Heart right ventricle (tissue), 16 donors: ENCODE measurements around the gene CES3. TPM values are rescaled to one million over a fixed set of nuclear protein-coding genes. Genes with fewer than 3 reads are reported as not detected.

Source experiments
- ATAC-seq, 8 donors: fragments of 200-7000 bp; cut with Tn5 transposase; one replicate each; pipeline ENCODE4 v1.9.1; 2020; ENCODE audit warnings: mild to moderate bottlenecking in 8 of 8, moderate library complexity in 8 of 8, moderate number of reproducible peaks in 1 of 8
- DNase-seq, 2 donors: peaks; one replicate each; pipeline ENCODE4 v3.0.0-alpha.2; 2020
- H3K27ac ChIP-seq, 10 donors: fragments of 200-600 bp; sonication (generic) in 2 of 10; one replicate each; pipeline versions ENCODE4 v1.5.0 to v1.8.0; 2020 to 2022; ENCODE audit warnings: mild to moderate bottlenecking in 3 of 10
- H3K27me3 ChIP-seq, 7 donors: fragments of 200-600 bp; one replicate each; pipeline ENCODE4 v1.8.0; 2021 to 2022; ENCODE audit warnings: mild to moderate bottlenecking in 2 of 7
- H3K36me3 ChIP-seq, 9 donors: fragments of 200-600 bp; sonication (generic) in 1 of 9; one replicate each; pipeline versions ENCODE4 v1.5.0 to v1.8.0; 2020 to 2022; ENCODE audit warnings: mild to moderate bottlenecking in 2 of 9
- H3K4me1 ChIP-seq, 9 donors: fragments of 200-600 bp; sonication (generic) in 1 of 9; one replicate each; pipeline versions ENCODE4 v1.5.0 to v1.8.0; 2020 to 2022; ENCODE audit warnings: mild to moderate bottlenecking in 4 of 9
- H3K4me3 ChIP-seq, 10 donors: fragments of 200-600 bp; sonication (generic) in 2 of 10; one replicate each; pipeline versions ENCODE4 v1.5.0 to v1.8.0; 2020 to 2022; ENCODE audit warnings: mild to moderate bottlenecking in 7 of 10, moderate library complexity in 2 of 10
- H3K9me3 ChIP-seq, 11 donors: fragments of 200-600 bp in 10 of 11; sonication (generic) in 2 of 11; one replicate each; pipeline versions ENCODE4 v1.5.0 to v1.8.0; 2013 to 2022; ENCODE audit warnings: mild to moderate bottlenecking in 2 of 11, control low read depth in 1 of 11, moderate library complexity in 1 of 11
- WGBS, 2 donors: extraction: QIAGEN DNeasy Blood & Tissue Kit; methylation state at CpG; one replicate each; pipeline ENCODE4 v1.1.7; 2013; ENCODE audit warnings: inconsistent platforms in 1 of 2; 5-methylcytosine and 5-hydroxymethylcytosine counted together
- intact Hi-C, 10 donors: fragments of 100-400 bp; cut with DNase I; formaldehyde crosslinking; loops; one replicate each; pipeline versions ENCODE4 v1.11.1 to v1.14.2; 2022
- polyA plus RNA-seq, 2 donors: library from polyadenylated mRNA; stranded (reverse); fragments of 200-250 nt; gene quantifications; one replicate each; pipeline ENCODE4 v1.2.3, GENCODE V29; 2013
- total RNA-seq, 10 donors: library from RNA; stranded (reverse); fragmentation: NEBNext Ultra II Directional in 3 of 10; extraction: Animal tissue kit (Norgen Biotek cat#: 25700) in 3 of 10; gene quantifications; one replicate each; pipeline versions ENCODE4 v1.2.1 to v1.2.4, GENCODE V29; 2021 to 2023
- TF ChIP-seq, protein P1 (sequence below), 9 donors: fragments of 200-600 bp; sonication (generic) in 2 of 9; IDR thresholded peaks; one replicate each; pipeline versions ENCODE4 v1.5.0 to v1.8.0; 2021 to 2022; ENCODE audit warnings: antibody characterized with exemption in 9 of 9, mild to moderate bottlenecking in 5 of 9, moderate library complexity in 1 of 9
- donor health status: Arrhythmogenic right ventricular cardiomyopathy.
- donor health status: ischemic (EF 13 %, LVEDD 7.1; RV severe dilation, severe dysfunction).
- donor health status: healthy with polysubstance abuse.
- donor health status: DM: no; HTN: yes; CAD: no.
- donor health status: DM: no; HTN: no; CAD: no.
- donor health status: ischemic (EF 25% LVEDD 6.9; RV normal size, moderate dysfunction).
- donor health status: ischemic (EF 25% LVEDD 5.7; RV mildly dilated, moderate dysfunction).
- donor health status: healthy.
- donor health status: DM: yes; HTN: yes; CAD: no.
- donor health status: Ischemic cardiomyopathy.
- donor health status: ischemic (EF 35%, LVEDD 5.7; RV mildly dilated, moderate dysfunction).
- donor health status: nonischemic (EF 11% LVEDD 7.7; RV severe dilation, severe dysfunction).
- donor health status: DM: yes; HTN: yes; CAD: no.
- donor health status: PGD.
- donor health status: ischemic (EF 29% LVEDD 5.4; RV normal size, mild dysfunction).
- donor health status: nonischemic (EF 23%, LVEDD 6.1; RV moderate dilation, normal function).

CES3 gene
- total and polyA plus RNA-seq, 12 donors: 0.07 to 2.8 (median 1.1) TPM

DNA sequence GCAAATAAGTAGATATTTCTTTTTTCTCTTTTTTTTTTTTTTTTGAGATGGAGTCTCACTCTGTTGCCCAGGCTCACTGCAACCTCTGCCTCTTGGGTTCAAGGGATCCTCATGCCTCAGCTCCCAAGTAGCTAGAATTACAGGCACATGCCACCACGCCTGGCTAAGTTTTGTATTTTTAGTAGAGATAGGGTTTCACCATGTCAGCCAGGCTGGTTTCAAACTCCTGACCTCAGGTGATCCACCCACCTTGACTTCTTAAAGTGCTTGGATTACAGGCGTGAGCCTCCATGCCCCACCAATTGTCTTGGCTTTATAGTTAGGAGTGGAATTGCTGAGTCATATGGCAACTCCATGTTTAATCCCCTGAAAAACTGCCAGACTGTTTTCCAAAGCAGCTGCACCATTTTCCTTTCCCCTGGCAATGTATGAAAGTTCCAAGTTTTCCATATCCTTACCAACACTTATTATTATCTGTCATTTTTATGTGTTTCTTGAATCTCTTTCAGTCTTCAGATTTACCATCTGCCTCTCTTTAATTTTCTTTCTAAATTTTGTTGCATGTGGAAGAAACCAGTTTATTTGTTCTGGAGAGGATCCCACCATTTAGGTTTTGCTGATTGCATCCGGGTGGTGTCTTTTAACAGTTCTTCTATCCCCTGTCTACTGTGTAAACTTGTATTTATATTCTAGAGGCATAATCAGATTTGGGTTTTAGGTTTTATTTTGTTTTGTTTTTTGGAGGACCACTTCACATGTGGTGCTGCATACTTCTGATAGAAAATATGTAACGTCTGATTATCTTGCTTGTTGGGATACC lies 9.9 kb upstream of the CES3 start:
- ATAC-seq (no peak), DNase-seq (no peak)
- no peak overlapping the region for H3K4me3 ChIP-seq
- TF ChIP-seq, protein P1, sequence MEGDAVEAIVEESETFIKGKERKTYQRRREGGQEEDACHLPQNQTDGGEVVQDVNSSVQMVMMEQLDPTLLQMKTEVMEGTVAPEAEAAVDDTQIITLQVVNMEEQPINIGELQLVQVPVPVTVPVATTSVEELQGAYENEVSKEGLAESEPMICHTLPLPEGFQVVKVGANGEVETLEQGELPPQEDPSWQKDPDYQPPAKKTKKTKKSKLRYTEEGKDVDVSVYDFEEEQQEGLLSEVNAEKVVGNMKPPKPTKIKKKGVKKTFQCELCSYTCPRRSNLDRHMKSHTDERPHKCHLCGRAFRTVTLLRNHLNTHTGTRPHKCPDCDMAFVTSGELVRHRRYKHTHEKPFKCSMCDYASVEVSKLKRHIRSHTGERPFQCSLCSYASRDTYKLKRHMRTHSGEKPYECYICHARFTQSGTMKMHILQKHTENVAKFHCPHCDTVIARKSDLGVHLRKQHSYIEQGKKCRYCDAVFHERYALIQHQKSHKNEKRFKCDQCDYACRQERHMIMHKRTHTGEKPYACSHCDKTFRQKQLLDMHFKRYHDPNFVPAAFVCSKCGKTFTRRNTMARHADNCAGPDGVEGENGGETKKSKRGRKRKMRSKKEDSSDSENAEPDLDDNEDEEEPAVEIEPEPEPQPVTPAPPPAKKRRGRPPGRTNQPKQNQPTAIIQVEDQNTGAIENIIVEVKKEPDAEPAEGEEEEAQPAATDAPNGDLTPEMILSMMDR (IDR thresholded peaks at IDR 0.05): no peak
- WGBS, 2 donors: 81 to 82% methylated on average over 4 of the region's 4 CpGs
- H3K27ac ChIP-seq: no peak overlapping the region
- intact Hi-C loops: loop anchor here in 2 of 10 donors (10.0 kb wide), 2 partner anchors 56 to 234 kb away; partner anchors contain the start of gene MATCAP1 (in 1 of the 2)
- H3K9me3 ChIP-seq: peaks cover 0 to 6% (median 0%) of the 10 kb centered on the region in 11 donors
- no peaks in the 10 kb centered on the region for H3K36me3 ChIP-seq
- H3K4me1 ChIP-seq: peaks cover 0 to 26% (median 16%) of the 10 kb centered on the region in 9 donors
- H3K27me3 ChIP-seq: peaks cover 0 to 58% (median 17%) of the 10 kb centered on the region in 7 donors

DNA sequence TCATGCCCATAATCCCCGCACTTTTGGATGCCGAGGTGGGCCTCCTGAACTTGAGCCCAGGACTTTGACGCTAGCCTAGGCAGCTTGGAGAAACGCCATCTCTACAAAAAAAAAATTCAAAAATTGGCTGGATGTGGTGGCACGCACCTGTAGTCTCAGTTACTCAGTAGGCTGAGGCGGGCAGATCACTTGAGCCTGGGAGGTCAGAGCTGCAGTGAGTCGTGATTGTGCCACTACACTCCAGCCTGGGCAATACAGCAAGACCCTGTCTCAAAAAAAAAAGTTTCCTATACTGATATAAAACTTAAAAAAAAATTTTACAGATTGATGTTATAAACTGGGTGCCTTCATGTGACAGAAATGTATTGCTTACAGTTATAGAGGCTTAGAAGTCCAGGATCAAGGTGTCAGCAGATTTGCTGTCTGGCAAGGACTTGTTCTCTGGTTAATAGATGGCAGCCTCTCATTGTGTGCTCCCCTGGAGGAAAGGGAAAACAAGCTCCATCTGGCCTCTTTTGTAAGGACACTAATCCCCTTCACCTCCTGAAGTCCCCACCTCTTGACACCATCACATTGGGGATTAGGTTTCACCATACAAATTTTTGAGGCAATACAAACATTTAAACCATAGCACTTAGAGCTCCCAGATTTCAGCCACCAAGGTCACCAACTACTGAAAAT lies 8.5 kb upstream of the CES3 start:
- H3K4me1 ChIP-seq: peaks cover 0 to 17% (median 14%) of the 10 kb centered on the region in 9 donors
- no peak overlapping the region for H3K27ac ChIP-seq
- no peaks in the 10 kb centered on the region for H3K36me3 ChIP-seq
- TF ChIP-seq, protein P1 (IDR thresholded peaks at IDR 0.05): no peak
- no peak for DNase-seq
- no peak overlapping the region for H3K4me3 ChIP-seq
- WGBS, 2 donors: 84 to 87% methylated on average over 7 of the region's 7 CpGs
- ATAC-seq: no peak
- peaks cover 0 to 58% (median 17%) of the 10 kb centered on the region in 7 donors for H3K27me3 ChIP-seq
- H3K9me3 ChIP-seq: peaks cover 0 to 6% (median 0%) of the 10 kb centered on the region in 11 donors
- intact Hi-C loops: loop anchor here in 2 of 10 donors (10.0 kb wide), 2 partner anchors 58 to 232 kb away; partner anchors contain the start of gene MATCAP1 (in 1 of the 2)

DNA sequence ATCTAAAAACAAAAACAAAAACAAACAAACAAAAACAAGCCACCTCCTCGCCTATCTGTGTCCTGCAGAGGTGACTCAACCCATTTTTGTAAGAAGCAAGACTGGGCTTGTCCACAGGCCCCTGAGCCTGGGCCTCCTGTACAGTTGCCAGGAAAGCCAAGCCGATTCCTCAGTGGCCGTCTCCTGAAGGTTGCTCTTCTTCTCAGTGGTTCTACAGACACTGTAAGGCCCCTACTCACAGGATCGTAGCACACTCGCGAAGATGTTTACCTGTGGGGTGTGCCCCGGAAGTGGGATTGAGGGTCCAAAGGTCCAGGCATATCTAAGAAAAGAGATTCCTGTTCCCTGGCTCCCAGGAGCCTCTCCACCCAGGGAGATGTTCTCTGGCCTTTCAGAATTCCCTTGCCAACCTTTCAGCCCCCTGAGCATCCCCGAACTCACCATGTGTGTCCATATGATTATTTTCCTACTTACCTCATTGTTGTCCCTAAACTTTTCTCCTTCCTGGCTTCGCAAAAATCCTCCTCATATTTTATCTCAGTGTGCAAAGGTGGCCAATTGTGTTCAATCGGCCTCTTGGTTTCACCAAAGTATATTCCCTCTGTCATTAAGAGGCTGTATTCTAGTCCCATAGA lies 7.5 kb upstream of the CES3 start:
- no peak for DNase-seq
- Histone ChIP-seq H3K27me3 (peaks cover 0 to 52% (median 16%) of the 10 kb centered on the region in 7 donors), H3K9me3 (peaks cover 0 to 6% (median 0%) of the 10 kb centered on the region in 11 donors), H3K36me3 (no peaks in the 10 kb centered on the region), H3K4me3 (no peak overlapping the region), H3K27ac (no peak overlapping the region), H3K4me1 (peaks cover 0 to 10% (median 8%) of the 10 kb centered on the region in 9 donors)
- no peak for ATAC-seq
- 77 to 81% methylated on average over 10 of the region's 10 CpGs for WGBS, 2 donors
- intact Hi-C loops: loop anchor here in 3 of 10 donors (2.0 to 10.0 kb wide), 3 partner anchors 59 to 231 kb away; partner anchors contain the start of gene MATCAP1 (in 1 of the 3)
- TF ChIP-seq, protein P1 (IDR thresholded peaks at IDR 0.05): no peak
